Measurements from ENCODE around the gene MAPRE3. TPM values are rescaled to one million over a fixed set of nuclear protein-coding genes. Genes with fewer than 3 reads are reported as not detected.

MAPRE3 gene
- total RNA-seq, 2 donors from 2014 or later = 3.2 to 4.4 TPM

DNA sequence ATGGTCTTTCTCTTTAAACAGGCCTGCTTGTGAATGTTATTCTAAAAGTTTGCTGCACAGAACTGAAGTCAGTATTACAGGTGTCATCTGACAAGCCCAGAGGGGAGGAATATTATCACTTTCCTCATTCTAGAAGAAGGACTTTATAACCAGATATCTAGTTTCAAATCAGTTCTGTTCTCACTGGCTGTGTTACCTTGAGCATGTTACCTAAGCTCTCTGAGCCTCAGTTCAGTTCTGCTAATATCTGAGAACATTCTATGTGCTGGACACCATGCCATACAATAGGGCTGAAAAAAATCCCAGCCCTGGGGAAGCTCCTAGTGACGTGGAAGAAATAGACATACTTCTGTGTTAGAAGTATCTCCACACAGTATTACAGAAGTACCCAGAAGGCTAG lies 27.9 kb downstream of the MAPRE3 start:
- H3K4me1 Mint-ChIP-seq = no peaks in the 10 kb centered on the region
- H3K27me3 ChIP-seq (ENCODE audit: control insufficient read depth, insufficient read depth, low read length, poor library complexity, severe bottlenecking) = no peaks in the 10 kb centered on the region
- H3K36me3 Mint-ChIP-seq (ENCODE audit: low read depth) = no peaks in the 10 kb centered on the region
- H3K27ac Mint-ChIP-seq = no peak overlapping the region
- no peaks in the 10 kb centered on the region for H3K9me3 Mint-ChIP-seq
- peaks cover 7% of the 10 kb centered on the region for H3K27me3 Mint-ChIP-seq (ENCODE audit: insufficient read depth)
- H3K27ac ChIP-seq (ENCODE audit: low read depth, low read length) = no peak overlapping the region
- H3K4me3 ChIP-seq (ENCODE audit: low read length) = no peak overlapping the region
- H3K4me3 Mint-ChIP-seq = no peak overlapping the region
- no peaks in the 10 kb centered on the region for H3K9me3 ChIP-seq (ENCODE audit: control insufficient read depth, low read length)
- no peaks in the 10 kb centered on the region for H3K36me3 ChIP-seq (ENCODE audit: control insufficient read depth, insufficient read depth, low read length)
- TF ChIP-seq, protein P1, sequence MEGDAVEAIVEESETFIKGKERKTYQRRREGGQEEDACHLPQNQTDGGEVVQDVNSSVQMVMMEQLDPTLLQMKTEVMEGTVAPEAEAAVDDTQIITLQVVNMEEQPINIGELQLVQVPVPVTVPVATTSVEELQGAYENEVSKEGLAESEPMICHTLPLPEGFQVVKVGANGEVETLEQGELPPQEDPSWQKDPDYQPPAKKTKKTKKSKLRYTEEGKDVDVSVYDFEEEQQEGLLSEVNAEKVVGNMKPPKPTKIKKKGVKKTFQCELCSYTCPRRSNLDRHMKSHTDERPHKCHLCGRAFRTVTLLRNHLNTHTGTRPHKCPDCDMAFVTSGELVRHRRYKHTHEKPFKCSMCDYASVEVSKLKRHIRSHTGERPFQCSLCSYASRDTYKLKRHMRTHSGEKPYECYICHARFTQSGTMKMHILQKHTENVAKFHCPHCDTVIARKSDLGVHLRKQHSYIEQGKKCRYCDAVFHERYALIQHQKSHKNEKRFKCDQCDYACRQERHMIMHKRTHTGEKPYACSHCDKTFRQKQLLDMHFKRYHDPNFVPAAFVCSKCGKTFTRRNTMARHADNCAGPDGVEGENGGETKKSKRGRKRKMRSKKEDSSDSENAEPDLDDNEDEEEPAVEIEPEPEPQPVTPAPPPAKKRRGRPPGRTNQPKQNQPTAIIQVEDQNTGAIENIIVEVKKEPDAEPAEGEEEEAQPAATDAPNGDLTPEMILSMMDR (conservative IDR thresholded peaks at IDR 0.05) = no peak
- H3K4me1 ChIP-seq (ENCODE audit: control insufficient read depth, insufficient read depth, low read length) = no peaks in the 10 kb centered on the region
- no peak for DNase-seq
- no peak overlapping the region for H3K9ac ChIP-seq (ENCODE audit: extremely low read depth, low read length, poor library complexity, severe bottlenecking)
- WGBS, 2 experiments (ENCODE audit: insufficient coverage in 1 of 2, insufficient read length in 1 of 2) = 80 to 93% methylated on average over 1 of the region's 1 CpG

DNA sequence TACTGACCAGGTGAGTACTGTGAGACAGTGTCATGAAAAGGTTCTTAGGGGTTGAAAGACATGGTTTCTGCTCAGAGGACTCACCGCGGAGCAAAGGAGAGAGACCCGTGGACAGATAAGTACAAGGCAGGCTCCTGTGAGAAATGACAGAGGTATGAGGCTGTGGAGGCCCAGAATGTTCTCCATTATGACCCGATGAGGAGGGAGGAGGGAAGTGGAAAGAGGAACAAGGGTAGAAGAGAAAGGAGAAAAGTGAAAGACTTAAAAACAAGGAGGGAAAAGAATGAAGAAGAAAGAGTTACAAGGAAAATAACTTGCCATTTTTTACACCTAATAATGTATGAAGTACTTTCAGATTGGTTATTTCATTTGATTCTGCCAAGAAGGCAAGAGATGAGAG lies 29.8 kb downstream of the MAPRE3 start:
- no peak overlapping the region for H3K27ac ChIP-seq (ENCODE audit: low read depth, low read length)
- no peaks in the 10 kb centered on the region for H3K36me3 ChIP-seq (ENCODE audit: control insufficient read depth, insufficient read depth, low read length)
- Mint-ChIP-seq H3K36me3 (ENCODE audit: low read depth) (no peaks in the 10 kb centered on the region), H3K4me3 (no peak overlapping the region), H3K27me3 (ENCODE audit: insufficient read depth) (peaks cover 7% of the 10 kb centered on the region), H3K27ac (no peak overlapping the region), H3K4me1 (no peaks in the 10 kb centered on the region), H3K9me3 (no peaks in the 10 kb centered on the region)
- no peak overlapping the region for H3K4me3 ChIP-seq (ENCODE audit: low read length)
- 92 to 100% methylated on average over 3 to 4 of the region's 4 CpGs for WGBS, 2 experiments (ENCODE audit: insufficient coverage in 1 of 2, insufficient read length in 1 of 2)
- H3K9ac ChIP-seq (ENCODE audit: extremely low read depth, low read length, poor library complexity, severe bottlenecking) = no peak overlapping the region
- H3K4me1 ChIP-seq (ENCODE audit: control insufficient read depth, insufficient read depth, low read length) = no peaks in the 10 kb centered on the region
- H3K9me3 ChIP-seq (ENCODE audit: control insufficient read depth, low read length) = no peaks in the 10 kb centered on the region
- no peak for DNase-seq
- TF ChIP-seq, protein P1 (conservative IDR thresholded peaks at IDR 0.05) = no peak
- no peaks in the 10 kb centered on the region for H3K27me3 ChIP-seq (ENCODE audit: control insufficient read depth, insufficient read depth, low read length, poor library complexity, severe bottlenecking)

DNA sequence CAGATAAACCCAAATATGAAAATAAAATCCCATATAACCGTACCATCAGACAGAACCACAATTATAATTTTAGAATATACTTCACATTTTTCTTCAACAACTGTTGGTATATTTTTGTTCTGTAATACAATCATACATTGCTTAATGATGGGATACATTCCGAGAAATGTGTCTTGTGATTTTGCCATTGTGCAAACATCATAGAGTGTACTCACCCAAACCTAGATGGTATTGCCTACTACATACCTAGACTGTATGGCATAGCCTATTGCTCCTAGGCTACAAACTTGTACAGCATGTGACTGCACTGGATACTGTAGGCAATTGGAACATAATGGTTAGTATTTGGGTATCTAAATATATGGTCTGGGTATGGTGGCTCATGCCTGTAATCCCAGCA lies 30.6 kb downstream of the MAPRE3 start:
- H3K27me3 ChIP-seq (ENCODE audit: control insufficient read depth, insufficient read depth, low read length, poor library complexity, severe bottlenecking) = no peaks in the 10 kb centered on the region
- TF ChIP-seq, protein P1 (conservative IDR thresholded peaks at IDR 0.05) = no peak
- H3K36me3 ChIP-seq (ENCODE audit: control insufficient read depth, insufficient read depth, low read length) = no peaks in the 10 kb centered on the region
- H3K4me3 ChIP-seq (ENCODE audit: low read length) = no peak overlapping the region
- H3K9ac ChIP-seq (ENCODE audit: extremely low read depth, low read length, poor library complexity, severe bottlenecking) = no peak overlapping the region
- Mint-ChIP-seq H3K4me1 (no peaks in the 10 kb centered on the region), H3K4me3 (no peak overlapping the region), H3K36me3 (ENCODE audit: low read depth) (no peaks in the 10 kb centered on the region), H3K27ac (no peak overlapping the region), H3K27me3 (ENCODE audit: insufficient read depth) (peaks cover 7% of the 10 kb centered on the region), H3K9me3 (no peaks in the 10 kb centered on the region)
- no peak overlapping the region for H3K27ac ChIP-seq (ENCODE audit: low read depth, low read length)
- WGBS, 2 experiments (ENCODE audit: insufficient coverage in 1 of 2, insufficient read length in 1 of 2) = 100% methylated on average over 2 of the region's 2 CpGs; no CpG with 5 or more reads in 1 of the 2 experiments
- H3K9me3 ChIP-seq (ENCODE audit: control insufficient read depth, low read length) = no peaks in the 10 kb centered on the region
- no peaks in the 10 kb centered on the region for H3K4me1 ChIP-seq (ENCODE audit: control insufficient read depth, insufficient read depth, low read length)
- DNase-seq = no peak
